COLO668 (cell line): ENCODE results near the gene NPHS1.
"Not testable (repeated sequence)": the region's sequence is repeated elsewhere in the genome, so short reads cannot be mapped to it uniquely, and the experiment has no call there.

Experiments used
- DNase-seq: peaks from one replicate; lab custom pipeline; 2025; ENCODE audit not compliant: unreplicated experiment; lab: John Stamatoyannopoulos, UW

NPHS1 gene

GRCh38 chr19:35874392-35874930 is 22.2 kb upstream of the NPHS1 start:
- no peak for DNase-seq

GRCh38 chr19:35872180-35872579 is 19.9 kb upstream of the NPHS1 start:
- DNase-seq, result no peak

- DNase-seq, result no peak
Observed at GRCh38 chr19:35871611-35872010, 19.3 kb upstream of the NPHS1 start.

GRCh38 chr19:35870798-35871197 is 18.5 kb upstream of the NPHS1 start:
- DNase-seq, result no peak

- DNase-seq, result not testable (repeated sequence)
Observed at GRCh38 chr19:35870124-35870736, 17.9 kb upstream of the NPHS1 start.

GRCh38 chr19:35869327-35870123 is 17.2 kb upstream of the NPHS1 start:
- peak; percentile 89 for DNase-seq

- DNase-seq, result no peak
Observed at GRCh38 chr19:35868823-35869326, 16.6 kb upstream of the NPHS1 start.

GRCh38 chr19:35868172-35868822 is 16.0 kb upstream of the NPHS1 start, which contains the start of gene APLP1:
TSS of gene APLP1 (plus strand) at chr19:35868574. CDS start at chr19:35868637, 63 bp downstream.
- DNase-seq, result peak; percentile 83

- DNase-seq, result no peak
Observed at GRCh38 chr19:35863018-35863417, 10.7 kb upstream of the NPHS1 start.

GRCh38 chr19:35862528-35862927 is 10.2 kb upstream of the NPHS1 start:
- no peak for DNase-seq

- DNase-seq, result no peak
Observed at GRCh38 chr19:35861640-35862160, 9.4 kb upstream of the NPHS1 start.

GRCh38 chr19:35860818-35861639 is 8.7 kb upstream of the NPHS1 start:
- no peak for DNase-seq

- DNase-seq, result no peak
Observed at GRCh38 chr19:35860436-35860817, 8.1 kb upstream of the NPHS1 start.

- DNase-seq, result no peak
Observed at GRCh38 chr19:35859414-35859813, 7.1 kb upstream of the NPHS1 start.

GRCh38 chr19:35858311-35858710 is 6.0 kb upstream of the NPHS1 start:
- no peak for DNase-seq

GRCh38 chr19:35856546-35857149 is 4.3 kb upstream of the NPHS1 start, which contains the start of gene KIRREL2:
TSS of gene KIRREL2 (plus strand) at chr19:35856911. CDS start at chr19:35857120, 209 bp downstream.
- no peak for DNase-seq

- DNase-seq, result no peak
Observed at GRCh38 chr19:35853038-35853756, 893 bp upstream of the NPHS1 start.

GRCh38 chr19:35851213-35852028 is 883 bp downstream of the NPHS1 start:
- peak; percentile 59 for DNase-seq
